HG03175 (cell line): ENCODE results near the gene TMEM185A.
"Not testable (repeated sequence)": the region's sequence is repeated elsewhere in the genome, so short reads cannot be mapped to it uniquely, and the experiment has no call there.

Source experiments
- ATAC-seq: cut with Tn5 transposase; IDR thresholded peaks from one replicate; pipeline ENCODE4 v1.9.1; 2021; ENCODE audit warnings: mild to moderate bottlenecking, moderate library complexity; ENCODE audit not compliant: unreplicated experiment

TMEM185A gene

DNA sequence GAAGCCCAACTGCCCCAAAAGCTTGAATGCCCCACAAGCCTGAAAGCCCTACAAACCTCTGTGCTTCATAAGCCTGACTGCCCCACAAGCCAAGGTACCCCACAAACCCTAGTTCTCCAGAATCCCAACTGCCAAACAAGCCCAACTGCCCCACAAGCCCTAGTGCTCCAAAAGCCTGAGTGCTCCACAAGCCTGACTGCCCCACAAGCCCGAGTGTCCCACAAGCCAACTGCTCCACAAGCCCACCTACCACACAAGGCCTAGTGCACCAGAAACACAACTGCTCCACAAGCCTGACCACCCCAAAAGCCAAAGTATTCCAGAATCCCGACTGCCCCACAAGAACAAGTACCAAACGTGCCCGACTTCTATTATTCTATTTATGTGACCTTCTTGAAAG lies 68.2 kb downstream of the TMEM185A start:
- no peak for ATAC-seq

DNA sequence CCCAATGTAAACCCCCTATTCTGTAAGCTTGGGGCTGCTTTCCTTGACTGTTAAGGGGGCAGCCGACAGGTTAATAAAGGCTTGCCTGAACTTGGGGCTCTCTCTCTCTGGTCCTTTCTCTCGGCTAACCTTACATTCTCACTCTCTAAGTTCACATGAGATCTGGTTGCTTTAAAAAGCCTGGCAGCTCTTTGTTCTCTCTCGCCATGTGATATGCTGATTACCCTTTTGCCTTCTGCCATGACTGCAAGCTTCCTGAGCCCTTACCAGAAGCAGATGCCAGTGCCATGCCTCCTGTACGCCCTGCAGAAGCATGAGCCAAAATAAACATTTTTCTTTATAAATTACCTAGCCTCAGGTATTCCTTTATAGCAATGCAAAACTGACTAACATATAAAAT lies 76.3 kb downstream of the TMEM185A start:
- ATAC-seq, result not testable (repeated sequence)

DNA sequence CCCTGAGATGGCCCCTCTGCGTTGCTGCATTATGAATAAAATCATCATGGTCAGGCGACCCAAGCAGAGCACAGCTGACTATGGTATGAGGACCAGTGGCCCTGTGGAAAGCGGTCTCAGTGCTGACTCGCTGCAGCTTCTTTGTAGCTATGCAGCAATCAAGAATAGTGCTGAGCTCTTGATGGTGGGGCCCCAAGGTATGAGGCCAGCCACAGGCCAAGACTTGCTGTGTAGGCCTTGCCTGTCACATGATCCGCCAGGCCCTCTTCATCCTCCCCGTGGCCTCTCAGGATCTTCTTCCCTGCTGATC lies 79.7 kb downstream of the TMEM185A start:
- ATAC-seq, result not testable (repeated sequence)

DNA sequence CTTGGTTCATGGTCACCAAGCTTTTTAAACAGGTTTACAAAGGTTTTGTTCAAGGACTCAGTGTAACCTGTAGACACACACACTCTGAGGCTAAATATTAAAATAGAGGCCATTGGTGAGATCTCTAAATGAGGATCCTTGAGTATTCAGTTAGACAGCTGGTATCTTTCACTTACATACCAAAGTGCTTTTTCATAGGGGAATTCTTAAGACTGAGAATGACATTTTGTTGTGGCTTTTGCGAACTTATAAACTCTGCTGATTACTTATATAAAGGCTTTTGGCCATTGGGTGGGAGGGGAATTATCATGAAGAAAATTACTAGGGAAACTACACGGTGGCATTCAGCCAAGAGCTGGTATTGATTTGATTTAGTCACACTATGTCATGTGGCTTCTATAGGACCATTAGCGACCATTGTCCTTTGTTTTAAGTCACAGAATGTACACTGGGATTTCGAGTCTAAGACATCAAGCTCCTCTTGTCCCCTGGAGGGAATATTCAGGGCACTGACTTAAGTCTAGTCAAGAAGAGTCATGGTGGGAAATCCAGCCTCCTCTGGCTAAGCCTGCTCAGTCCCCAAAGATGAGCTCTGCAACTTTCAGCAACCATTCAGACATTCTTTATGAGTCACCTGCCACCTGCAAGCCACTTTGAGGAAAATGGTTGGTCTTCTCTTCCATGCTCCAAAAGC lies 80.2 kb downstream of the TMEM185A start:
- not testable (repeated sequence) for ATAC-seq

DNA sequence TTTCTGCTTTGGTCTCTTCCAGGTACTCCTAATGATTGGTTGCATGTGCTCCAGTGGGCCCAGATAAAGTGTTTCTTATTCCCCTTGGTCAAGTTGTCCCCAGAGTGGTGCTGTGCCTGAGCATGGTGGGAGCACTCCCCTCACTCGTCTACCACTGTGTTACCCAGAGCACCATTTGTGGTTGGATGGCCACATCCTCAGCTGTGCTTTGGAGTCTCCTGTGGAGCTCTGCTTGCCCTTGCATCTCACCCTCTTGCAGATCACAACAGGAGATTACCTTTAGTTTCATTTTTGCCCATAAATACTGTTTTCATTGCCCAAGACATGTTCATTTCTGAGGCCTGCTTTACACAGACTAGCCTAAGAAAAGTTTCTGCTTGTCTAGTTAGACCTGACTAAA lies 81.1 kb downstream of the TMEM185A start:
- ATAC-seq, result not testable (repeated sequence)

DNA sequence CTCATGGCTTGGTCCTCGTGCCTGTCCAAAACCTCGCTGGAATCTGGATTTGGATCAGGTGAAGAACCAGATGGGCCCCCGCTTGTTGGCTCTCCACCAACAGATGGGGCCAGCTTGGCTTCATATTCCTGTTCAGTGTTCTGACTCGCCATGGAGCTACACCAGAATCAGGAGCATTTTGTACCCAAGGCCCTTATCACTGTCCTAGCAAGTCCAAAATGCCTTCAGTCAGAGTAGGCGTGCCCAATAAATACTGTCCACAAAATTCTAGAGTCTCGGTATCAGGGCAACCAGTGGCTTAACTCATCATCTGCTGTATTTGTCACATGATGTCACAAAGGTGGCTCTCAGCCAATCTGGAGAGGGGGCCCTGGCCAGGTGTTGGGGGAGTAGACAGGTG lies 81.9 kb downstream of the TMEM185A start, which contains the start of gene HSFX3:
Gene HSFX3 (minus strand): TSS at position 224 of the 400 bp plus-strand sequence. CDS start 72 bp downstream, at position 152.
- ATAC-seq, result not testable (repeated sequence)

DNA sequence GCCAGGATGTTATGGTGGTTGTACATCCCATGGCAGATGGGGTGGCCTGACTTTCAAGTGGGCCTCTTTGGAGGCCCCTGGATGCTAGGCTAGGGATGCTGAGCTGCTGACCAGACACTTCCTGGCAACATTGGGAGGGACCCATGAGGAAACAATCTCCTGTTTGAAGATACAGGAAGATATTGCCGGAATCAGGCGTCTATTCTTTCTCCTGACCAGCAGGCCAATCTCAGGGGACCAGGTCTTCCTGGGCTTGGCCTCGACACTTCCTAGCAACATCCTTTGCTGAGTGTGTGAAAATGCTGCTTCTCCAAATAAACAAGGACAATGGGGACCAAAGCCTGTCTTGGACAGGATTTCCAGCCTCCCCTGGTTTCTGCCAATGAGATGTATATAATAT lies 83.8 kb downstream of the TMEM185A start:
- ATAC-seq, result not testable (repeated sequence)

DNA sequence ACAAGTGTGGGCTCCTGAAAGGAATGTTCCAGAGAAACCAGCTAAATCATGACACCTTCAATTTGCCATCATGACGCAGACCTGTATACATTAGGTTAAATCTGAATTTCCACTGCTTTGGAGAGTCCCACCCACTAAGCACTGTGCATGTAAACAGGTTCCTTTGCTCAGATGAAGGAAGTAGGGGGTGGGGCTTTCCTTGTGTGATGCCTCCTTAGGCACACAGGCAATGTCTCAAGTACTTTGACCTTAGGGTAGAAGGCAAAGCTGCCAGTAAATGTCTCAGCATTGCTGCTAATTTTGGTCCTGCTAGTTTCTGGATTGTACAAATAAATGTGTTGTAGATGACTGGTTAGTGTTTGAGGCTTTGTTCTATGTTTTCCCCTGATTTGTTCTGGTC lies 84.6 kb downstream of the TMEM185A start:
- not testable (repeated sequence) for ATAC-seq
